ENCODE results near the gene KCNE1. TPM values are rescaled to one million over a fixed set of nuclear protein-coding genes. Genes with fewer than 3 reads are reported as not detected.
A peak's percentile ranks its signal among the peaks of the same experiment; 100 is the strongest.

Gene KCNE1
- total RNA-seq, 2 experiments from 2014 or later: not detected

DNA sequence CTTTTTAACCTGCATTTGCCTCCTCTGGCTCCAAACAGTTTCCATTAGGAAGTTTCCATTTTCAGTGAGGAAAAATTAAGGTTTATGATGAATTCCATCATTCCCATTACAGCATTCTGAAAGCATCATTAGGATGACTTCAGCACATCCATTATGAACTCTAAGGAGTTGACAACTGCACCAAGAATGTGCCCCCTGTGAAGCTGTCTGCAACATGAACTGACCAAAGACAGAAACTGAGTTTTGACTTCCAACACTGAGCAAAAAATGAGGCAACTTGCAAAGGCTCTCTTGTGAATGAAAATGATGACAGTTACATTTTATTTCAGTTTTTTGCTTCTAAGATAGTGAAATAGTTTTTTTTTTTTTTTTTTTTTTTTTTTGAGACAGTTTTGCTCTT is 18.3 kb upstream of the KCNE1 start:
- DNase-seq: no peak
- H3K9me3 Mint-ChIP-seq: peaks cover 3% of the 10 kb centered on the region

DNA sequence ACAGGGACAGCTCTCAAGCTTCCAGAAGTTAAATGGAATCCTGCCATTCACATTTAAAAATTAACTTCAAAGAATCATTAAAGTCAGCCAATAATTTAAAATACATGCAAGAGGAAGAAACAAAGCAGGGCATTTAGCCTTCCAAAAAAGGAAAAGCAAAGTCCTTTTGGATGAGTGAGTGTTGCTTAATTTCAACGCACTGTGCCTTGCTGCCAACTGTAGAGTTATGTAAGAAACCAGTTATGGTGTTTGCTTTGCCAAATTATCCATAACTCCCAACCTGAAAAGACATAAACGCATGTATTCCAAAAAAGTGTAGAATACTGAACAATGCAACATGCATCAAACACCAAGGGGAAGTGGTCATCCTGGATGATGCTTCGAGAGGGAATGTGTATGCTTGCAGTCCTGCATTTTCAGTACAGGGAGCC is 16.1 kb upstream of the KCNE1 start:
- Mint-ChIP-seq H3K4me3 (no peak overlapping the region), H3K9me3 (peaks cover 3% of the 10 kb centered on the region), H3K36me3 (ENCODE audit: low read depth) (no peaks in the 10 kb centered on the region), H3K27ac (no peak overlapping the region), H3K4me1 (ENCODE audit: low read depth) (peaks cover 26% of the 10 kb centered on the region), H3K27me3 (ENCODE audit: low read depth) (no peaks in the 10 kb centered on the region)
- CTCF ChIA-PET: no interaction called here
- intact Hi-C loops (cut with micrococcal nuclease): loop anchor here (5.0 kb wide), 2 partner anchors 54 to 999 kb away; no protein-coding TSS in a partner anchor
- no peak for DNase-seq

More for the DNA sequence above, 18.3 kb upstream of the KCNE1 start:
- Mint-ChIP-seq H3K27ac (no peak overlapping the region), H3K4me1 (ENCODE audit: low read depth) (peaks cover 22% of the 10 kb centered on the region), H3K27me3 (ENCODE audit: low read depth) (no peaks in the 10 kb centered on the region), H3K4me3 (no peak overlapping the region), H3K36me3 (ENCODE audit: low read depth) (no peaks in the 10 kb centered on the region)
- intact Hi-C loops (cut with micrococcal nuclease): no loop called here
- CTCF ChIA-PET: no interaction called here

DNA sequence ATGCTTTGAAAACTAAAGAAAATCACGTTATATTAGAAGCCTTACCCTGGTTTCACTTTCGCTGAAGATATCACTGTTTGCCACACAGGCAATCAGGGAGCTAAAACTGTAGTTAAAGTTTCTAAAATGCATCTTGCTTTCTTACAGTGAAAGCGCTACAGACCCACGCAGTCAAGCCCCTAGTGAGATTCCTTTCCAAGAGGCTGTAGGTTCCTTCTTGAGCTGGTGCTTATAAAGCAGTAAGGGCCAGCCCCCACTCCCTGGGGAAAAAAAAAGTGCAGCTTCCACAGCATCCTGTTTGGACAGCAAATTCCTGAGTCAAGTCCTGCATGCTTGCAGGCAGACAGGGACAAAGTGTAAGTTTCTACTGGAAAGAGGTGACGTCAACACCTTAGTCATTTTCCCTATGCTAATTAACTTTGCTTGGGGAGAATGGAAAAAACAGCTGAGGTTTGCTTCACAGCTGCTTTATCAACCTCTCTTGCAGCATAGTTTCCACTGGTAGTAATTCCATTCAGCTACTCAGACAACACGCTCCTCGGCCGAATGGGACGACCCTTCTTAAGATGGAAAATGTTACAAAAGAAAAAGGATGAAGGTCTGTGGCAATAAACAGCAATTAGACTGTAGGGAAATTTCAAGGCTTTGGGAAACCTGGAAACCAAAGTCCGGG is 14.7 kb upstream of the KCNE1 start:
- no peaks in the 10 kb centered on the region for H3K27me3 Mint-ChIP-seq (ENCODE audit: low read depth)
- peaks cover 30% of the 10 kb centered on the region for H3K4me1 Mint-ChIP-seq (ENCODE audit: low read depth)
- intact Hi-C loops (cut with micrococcal nuclease): loop anchor here (1.0 to 5.0 kb wide), 3 partner anchors 56 to 1001 kb away; no protein-coding TSS in a partner anchor
- DNase-seq: peak; percentile 57
- peaks cover 1% of the 10 kb centered on the region for H3K36me3 Mint-ChIP-seq (ENCODE audit: low read depth)
- peak overlapping the region; percentile 55 for H3K4me3 Mint-ChIP-seq
- peaks cover 3% of the 10 kb centered on the region for H3K9me3 Mint-ChIP-seq
- CTCF ChIA-PET: interaction anchor here (1.1 to 1.6 kb wide), 3 partner anchors 9 to 56 kb away, joined by 3 to 8 read pairs (median 6); no protein-coding TSS in a partner anchor
- H3K27ac Mint-ChIP-seq: peak overlapping the region; percentile 56

DNA sequence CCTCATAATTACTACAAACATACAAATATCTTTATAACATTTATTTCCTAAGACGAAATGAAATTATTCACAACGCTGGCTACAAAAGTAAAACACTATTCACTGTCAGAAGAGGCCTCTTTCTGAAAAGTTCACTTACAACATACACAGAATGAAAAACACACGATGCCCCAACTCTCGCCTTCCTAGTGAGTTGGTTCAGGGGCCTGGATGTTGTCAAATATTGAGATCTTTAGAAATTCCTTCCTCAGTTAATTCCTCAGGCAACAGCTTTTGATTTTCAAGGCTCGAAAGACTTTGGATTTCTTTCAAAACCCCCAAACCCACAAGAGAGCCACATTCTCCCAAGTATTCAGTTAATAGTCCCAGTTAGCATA is 14.2 kb upstream of the KCNE1 start:
- no peak for DNase-seq
- no peak overlapping the region for H3K4me3 Mint-ChIP-seq
- H3K27me3 Mint-ChIP-seq (ENCODE audit: low read depth): no peaks in the 10 kb centered on the region
- intact Hi-C loops (cut with micrococcal nuclease): loop anchor here (5.0 kb wide), 2 partner anchors 56 to 1001 kb away; no protein-coding TSS in a partner anchor
- peaks cover 30% of the 10 kb centered on the region for H3K4me1 Mint-ChIP-seq (ENCODE audit: low read depth)
- CTCF ChIA-PET: interaction anchor here (1.1 to 1.6 kb wide), 3 partner anchors 9 to 57 kb away, joined by 3 to 8 read pairs (median 6); no protein-coding TSS in a partner anchor
- peaks cover 5% of the 10 kb centered on the region for H3K36me3 Mint-ChIP-seq (ENCODE audit: low read depth)
- peaks cover 3% of the 10 kb centered on the region for H3K9me3 Mint-ChIP-seq
- H3K27ac Mint-ChIP-seq: peak overlapping the region; percentile 56

DNA sequence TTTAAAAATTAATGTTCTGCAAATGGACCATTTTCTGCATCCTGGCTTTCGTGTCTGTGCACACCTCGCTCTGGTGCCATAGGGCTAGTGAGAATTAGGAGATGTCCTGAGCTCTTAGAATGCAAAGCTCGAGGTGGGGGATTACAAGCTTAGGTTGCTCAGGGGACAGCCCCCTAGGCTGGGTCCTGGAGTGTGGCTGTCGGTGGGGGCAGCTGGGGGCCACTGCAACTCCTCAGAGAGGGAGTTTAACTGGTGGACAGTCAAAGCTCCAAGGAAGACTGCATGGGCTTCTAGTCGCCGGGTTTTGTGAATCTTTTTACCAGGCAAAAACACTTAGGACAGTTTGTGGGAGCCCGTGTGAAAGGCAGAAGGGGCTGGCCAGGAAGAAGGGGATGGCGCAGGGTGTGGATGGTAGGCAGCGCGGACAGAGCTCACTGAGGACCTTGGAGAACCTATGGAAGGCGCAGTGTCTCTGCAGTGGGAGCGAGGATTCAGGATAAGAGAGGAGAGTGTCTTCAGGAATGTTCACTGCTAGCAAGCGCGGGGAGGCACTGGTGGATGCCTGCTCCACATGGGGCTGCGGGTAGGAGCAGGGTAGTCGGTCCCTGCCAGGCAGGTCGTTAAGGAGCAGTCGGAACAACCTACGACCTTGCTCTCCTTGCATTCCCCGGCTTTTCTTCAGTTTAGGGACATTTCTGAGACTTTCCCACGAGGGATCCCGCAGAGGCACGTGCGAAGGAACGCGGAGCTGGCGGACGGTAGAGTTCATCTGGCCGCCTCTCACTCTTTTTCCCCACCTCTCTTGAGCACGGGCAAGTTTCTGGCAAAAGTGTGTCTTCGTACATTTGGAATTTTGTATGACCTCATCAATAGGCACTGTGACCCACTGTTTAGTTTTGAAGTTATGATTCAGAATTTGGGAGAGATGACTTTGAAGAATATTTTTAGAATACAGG is 12.9 kb upstream of the KCNE1 start:
- Mint-ChIP-seq H3K4me3 (no peak overlapping the region), H3K27ac (no peak overlapping the region), H3K27me3 (ENCODE audit: low read depth) (no peaks in the 10 kb centered on the region), H3K4me1 (ENCODE audit: low read depth) (peaks cover 29% of the 10 kb centered on the region), H3K9me3 (peaks cover 2% of the 10 kb centered on the region), H3K36me3 (ENCODE audit: low read depth) (peaks cover 5% of the 10 kb centered on the region)
- intact Hi-C loops (cut with micrococcal nuclease): loop anchor here (5.0 kb wide), 2 partner anchors 57 to 1002 kb away; no protein-coding TSS in a partner anchor
- no peak for DNase-seq
- CTCF ChIA-PET: interaction anchor here (1.2 to 1.5 kb wide), 2 partner anchors 58 to 78 kb away, joined by 4 to 6 read pairs; no protein-coding TSS in a partner anchor

DNA sequence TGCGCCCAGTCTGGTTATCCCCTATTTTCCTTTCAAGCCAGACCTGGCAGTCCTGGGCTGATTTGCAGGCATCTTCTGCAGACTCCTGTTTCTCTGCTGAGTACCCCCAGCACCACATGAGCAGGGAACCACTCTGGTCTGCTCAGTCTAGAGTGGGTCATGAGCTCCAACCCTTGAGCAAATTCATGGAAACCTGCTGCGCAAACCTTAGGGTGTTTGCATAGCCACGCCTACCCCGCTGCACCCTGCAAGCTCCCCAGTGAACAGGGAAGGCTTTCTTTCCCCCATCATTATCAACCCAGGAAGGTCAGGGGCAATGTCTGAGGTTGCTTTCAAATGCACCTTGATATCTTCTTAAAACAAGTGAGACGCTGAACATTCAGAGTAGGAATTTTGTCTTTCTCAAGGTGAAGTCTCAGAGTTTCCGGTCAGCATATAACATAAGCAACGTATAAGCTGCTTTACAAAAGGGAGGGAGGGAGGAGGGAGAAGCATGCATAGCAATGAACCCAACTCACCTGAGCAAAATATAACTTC is 11.1 kb upstream of the KCNE1 start:
- Mint-ChIP-seq H3K27me3 (ENCODE audit: low read depth) (no peaks in the 10 kb centered on the region), H3K27ac (no peak overlapping the region), H3K4me3 (no peak overlapping the region), H3K4me1 (ENCODE audit: low read depth) (peaks cover 27% of the 10 kb centered on the region), H3K9me3 (no peaks in the 10 kb centered on the region), H3K36me3 (ENCODE audit: low read depth) (peaks cover 7% of the 10 kb centered on the region)
- no peak for DNase-seq
- CTCF ChIA-PET: interaction anchor here (0.8 to 1.5 kb wide), 3 partner anchors 13 to 80 kb away, joined by 3 to 7 read pairs (median 3); no protein-coding TSS in a partner anchor
- intact Hi-C loops (cut with micrococcal nuclease): no loop called here

DNA sequence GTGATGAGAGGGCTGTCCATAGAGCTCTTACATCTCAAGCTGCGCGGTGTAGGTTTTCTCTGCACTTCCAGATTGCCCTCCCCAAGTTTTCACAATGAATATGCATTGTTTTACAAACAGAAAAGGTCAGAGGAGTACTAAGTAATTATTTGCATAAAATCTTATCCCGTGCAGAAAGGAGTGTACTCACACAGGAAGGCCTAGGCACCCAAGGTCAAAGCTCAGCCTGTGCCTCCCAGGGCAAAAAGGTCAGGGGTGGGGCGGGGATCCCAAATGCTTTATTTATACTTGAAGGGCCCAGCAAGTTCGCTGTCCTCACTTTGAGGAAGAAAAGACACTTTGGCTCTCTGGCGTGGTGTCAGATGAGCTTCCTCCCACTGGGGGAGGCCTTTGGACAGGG is 10.3 kb upstream of the KCNE1 start:
- CTCF ChIA-PET: interaction anchor here (0.8 to 1.5 kb wide), 3 partner anchors 13 to 108 kb away, joined by 3 to 7 read pairs (median 3); no protein-coding TSS in a partner anchor
- no peak for DNase-seq
- H3K27me3 Mint-ChIP-seq (ENCODE audit: low read depth): no peaks in the 10 kb centered on the region
- intact Hi-C loops (cut with micrococcal nuclease): no loop called here
- no peak overlapping the region for H3K4me3 Mint-ChIP-seq
- H3K9me3 Mint-ChIP-seq: no peaks in the 10 kb centered on the region
- H3K36me3 Mint-ChIP-seq (ENCODE audit: low read depth): peaks cover 13% of the 10 kb centered on the region
- no peak overlapping the region for H3K27ac Mint-ChIP-seq
- peaks cover 31% of the 10 kb centered on the region for H3K4me1 Mint-ChIP-seq (ENCODE audit: low read depth)

DNA sequence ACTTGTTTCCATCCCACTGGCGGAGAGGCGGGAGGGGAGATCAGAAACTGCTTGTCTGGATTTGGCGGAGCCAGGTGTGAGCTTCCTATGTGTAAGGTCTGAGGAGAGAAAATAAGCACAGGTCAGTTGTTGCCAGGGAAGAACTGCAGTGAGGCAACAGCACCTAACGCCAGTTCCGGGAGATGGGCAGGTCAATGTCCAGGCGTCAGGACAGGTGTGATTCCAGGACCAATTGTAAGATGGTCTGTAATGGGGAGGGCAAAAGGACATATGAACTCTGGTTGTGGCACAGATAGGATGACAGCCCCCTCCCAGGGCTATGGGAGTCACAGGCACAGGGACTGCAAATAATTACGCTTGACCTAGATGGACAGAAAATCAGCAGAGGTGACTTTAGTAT is 9.6 kb upstream of the KCNE1 start:
- H3K4me1 Mint-ChIP-seq (ENCODE audit: low read depth): peaks cover 31% of the 10 kb centered on the region
- H3K27me3 Mint-ChIP-seq (ENCODE audit: low read depth): no peaks in the 10 kb centered on the region
- CTCF ChIA-PET: interaction anchor here (1.0 kb wide), 1 partner anchor 109 kb away, joined by 3 read pairs; no protein-coding TSS in a partner anchor
- intact Hi-C loops (cut with micrococcal nuclease): no loop called here
- peaks cover 13% of the 10 kb centered on the region for H3K36me3 Mint-ChIP-seq (ENCODE audit: low read depth)
- no peak overlapping the region for H3K27ac Mint-ChIP-seq
- no peak overlapping the region for H3K4me3 Mint-ChIP-seq
- H3K9me3 Mint-ChIP-seq: no peaks in the 10 kb centered on the region
- DNase-seq: no peak

DNA sequence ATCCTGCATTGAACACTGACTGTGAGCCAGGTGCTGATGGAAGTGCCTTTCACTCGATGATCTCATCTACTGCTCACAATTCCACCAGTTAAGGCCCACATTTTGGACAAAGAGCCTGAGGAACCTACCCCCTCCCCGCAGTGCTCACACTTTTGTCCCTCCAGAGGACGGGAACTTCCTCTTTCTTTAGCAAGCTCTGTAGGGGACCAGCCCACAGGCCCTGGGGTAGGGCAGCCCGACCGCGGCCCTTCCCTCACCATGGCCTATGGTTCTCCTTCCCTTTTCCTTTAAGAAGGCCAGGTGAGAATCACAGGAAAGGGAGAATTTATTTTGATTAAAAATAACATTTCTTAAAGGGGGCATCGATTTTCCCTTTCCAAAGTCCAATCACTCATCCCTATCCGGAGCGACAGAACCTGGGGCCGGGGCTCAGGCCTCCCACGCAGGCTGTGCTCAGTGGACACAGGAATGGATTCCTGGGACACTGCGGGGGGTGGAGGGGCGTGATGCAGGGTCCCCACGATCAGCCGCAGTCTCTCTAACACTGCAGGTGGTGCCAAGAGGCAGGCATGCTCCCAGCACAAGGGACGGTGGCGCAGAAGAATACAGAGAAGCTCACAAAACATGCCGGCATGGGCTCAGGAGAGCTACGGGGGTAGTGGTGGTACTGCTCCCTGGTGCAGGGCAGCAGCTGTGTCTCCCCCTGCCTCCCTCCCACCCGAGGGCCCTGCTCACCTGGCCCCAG is 8.9 kb upstream of the KCNE1 start:
- Mint-ChIP-seq H3K4me3 (no peak overlapping the region), H3K36me3 (ENCODE audit: low read depth) (peaks cover 13% of the 10 kb centered on the region), H3K27me3 (ENCODE audit: low read depth) (no peaks in the 10 kb centered on the region), H3K9me3 (no peaks in the 10 kb centered on the region), H3K27ac (no peak overlapping the region), H3K4me1 (ENCODE audit: low read depth) (peaks cover 26% of the 10 kb centered on the region)
- CTCF ChIA-PET: interaction anchor here (0.9 kb wide), 1 partner anchor 11 kb away, joined by 3 read pairs; no protein-coding TSS in a partner anchor
- DNase-seq: no peak
- intact Hi-C loops (cut with micrococcal nuclease): no loop called here

DNA sequence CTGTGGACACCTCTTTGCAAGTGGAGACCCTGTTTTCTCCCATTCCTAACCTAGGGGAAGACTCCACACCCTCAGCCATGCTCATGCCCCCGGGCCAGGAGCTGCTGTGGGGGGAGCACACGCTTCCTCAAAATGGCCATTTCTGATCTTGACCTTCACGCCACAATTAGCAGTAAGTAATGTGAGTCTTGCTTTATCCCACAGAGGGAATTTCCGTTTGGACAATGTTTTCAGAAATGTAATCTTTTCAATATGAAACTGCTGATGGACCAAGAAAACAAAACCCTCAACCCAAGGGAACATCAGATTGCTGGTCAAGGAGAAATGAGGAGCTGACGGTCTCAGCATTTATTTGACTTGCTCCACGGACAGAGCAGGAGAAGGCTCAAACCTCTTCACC is 8.3 kb upstream of the KCNE1 start:
- H3K27ac Mint-ChIP-seq: no peak overlapping the region
- CTCF ChIA-PET: interaction anchor here (0.9 kb wide), 1 partner anchor 10 kb away, joined by 3 read pairs; no protein-coding TSS in a partner anchor
- DNase-seq: no peak
- no peaks in the 10 kb centered on the region for H3K27me3 Mint-ChIP-seq (ENCODE audit: low read depth)
- no peak overlapping the region for H3K4me3 Mint-ChIP-seq
- intact Hi-C loops (cut with micrococcal nuclease): no loop called here
- H3K36me3 Mint-ChIP-seq (ENCODE audit: low read depth): peaks cover 13% of the 10 kb centered on the region
- H3K4me1 Mint-ChIP-seq (ENCODE audit: low read depth): peaks cover 23% of the 10 kb centered on the region
- H3K9me3 Mint-ChIP-seq: no peaks in the 10 kb centered on the region

DNA sequence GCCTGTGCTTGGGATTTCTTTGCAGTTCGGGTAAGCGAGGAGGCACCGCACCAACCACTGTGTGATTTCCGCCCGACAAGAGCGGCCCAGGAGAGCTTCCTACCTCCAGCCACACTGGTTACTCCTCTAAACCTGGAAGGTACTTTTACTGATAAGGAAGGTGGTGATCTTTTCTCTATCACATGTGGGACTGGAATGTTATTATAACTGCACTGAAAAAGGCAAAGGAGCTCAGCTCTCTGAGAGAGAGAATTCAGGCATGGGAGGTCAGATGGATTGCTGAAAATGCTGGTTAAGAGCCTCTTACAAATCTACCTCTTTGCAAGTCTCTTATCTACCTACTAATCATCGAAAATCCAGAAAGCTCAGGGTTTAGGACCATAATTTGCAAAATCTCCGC is 7.7 kb upstream of the KCNE1 start:
- no peak overlapping the region for H3K27ac Mint-ChIP-seq

More for the DNA sequence above, 7.7 kb upstream of the KCNE1 start:
- Mint-ChIP-seq H3K36me3 (ENCODE audit: low read depth) (peaks cover 13% of the 10 kb centered on the region), H3K4me3 (no peak overlapping the region), H3K4me1 (ENCODE audit: low read depth) (peaks cover 20% of the 10 kb centered on the region), H3K27me3 (ENCODE audit: low read depth) (no peaks in the 10 kb centered on the region), H3K9me3 (no peaks in the 10 kb centered on the region)
- intact Hi-C loops (cut with micrococcal nuclease): no loop called here
- CTCF ChIA-PET: interaction anchor here (0.9 kb wide), 1 partner anchor 9 kb away, joined by 3 read pairs; no protein-coding TSS in a partner anchor
- no peak for DNase-seq
